H1 (cell line): ENCODE results near the gene DRP2. TPM values are rescaled to one million over a fixed set of nuclear protein-coding genes. Genes with fewer than 3 reads are reported as not detected.

ENCODE experiments used
- CTBP2 ChIP-seq: IDR thresholded peaks from 2 replicates; pipeline ENCODE4 v1.7.0; 2011; ENCODE audit warnings: borderline replicate concordance, mild to moderate bottlenecking, moderate library complexity, mixed read lengths, low read length; ENCODE audit not compliant: insufficient read depth, insufficient read length
- FOSL1 ChIP-seq: IDR thresholded peaks from 2 replicates; pipeline ENCODE4 v1.6.1; 2011; ENCODE audit warnings: mild to moderate bottlenecking, low read depth, low read length, moderate library complexity; ENCODE audit not compliant: insufficient read depth
- JUN ChIP-seq: IDR thresholded peaks from 2 replicates; pipeline ENCODE4 v1.6.1; 2011; ENCODE audit warnings: low read depth, mild to moderate bottlenecking, improper control_type of control experiment, low read length
- JUND ChIP-seq: IDR thresholded peaks from 2 replicates; pipeline ENCODE4 v1.6.1; 2011; ENCODE audit warnings: mild to moderate bottlenecking, improper control_type of control experiment, low read length
- POLR2AphosphoS5 ChIP-seq: IDR thresholded peaks from 2 replicates; pipeline ENCODE4 v1.6.1; 2011; ENCODE audit warnings: low read depth, low read length
- SIX5 ChIP-seq: IDR thresholded peaks from 2 replicates; pipeline ENCODE4 v1.6.1; 2011; ENCODE audit warnings: mild to moderate bottlenecking, low read depth, low read length
- TBP ChIP-seq: IDR thresholded peaks from 2 replicates; pipeline ENCODE4 v1.6.1; 2011; ENCODE audit warnings: low read depth, low read length, improper control_type of control experiment
- TCF12 ChIP-seq: IDR thresholded peaks from 2 replicates; pipeline ENCODE4 v1.6.1; 2011; ENCODE audit warnings: low read depth, mild to moderate bottlenecking, low read length
- polyA plus RNA-seq, 7 experiments: library from polyadenylated mRNA; depleted of rRNA in 3 of 7; stranded (reverse) in 5 of 7; unstranded in 2 of 7; fragments of >200 nt in 5 of 7; fragments of 200-250 nt in 2 of 7; gene quantifications; 1 replicate in 5 of 7; 2 replicates in 1 of 7; 4 replicates in 1 of 7; pipeline versions ENCODE4 v1.2.1 to v1.2.3, GENCODE V29; 2011 to 2013; ENCODE audit warnings: missing spikeins in 2 of 7, mixed read lengths in 2 of 7
- total RNA-seq: library from RNA; stranded (reverse); fragmentation: NEBNext Ultra II Directional; extraction: Animal tissue kit (Norgen Biotek cat#: 25700); gene quantifications from 2 replicates; pipeline ENCODE4 v1.2.1, GENCODE V29; 2021
- TF ChIP-seq, protein P1 (sequence below): fragments of 300-600 bp; sonication (generic); IDR thresholded peaks from 2 replicates; pipeline ENCODE4 v1.7.1; 2012; ENCODE audit warnings: low read length, moderate library complexity, mild to moderate bottlenecking, inconsistent platforms; ENCODE audit not compliant: insufficient replicate concordance

DRP2 gene
- total and polyA plus RNA-seq, 2 of the 8 experiments (the other 6 are each of a cell fraction or from before 2014, with no cell fraction given): 0.18 to 0.20 TPM

- TF ChIP-seq, protein P1, sequence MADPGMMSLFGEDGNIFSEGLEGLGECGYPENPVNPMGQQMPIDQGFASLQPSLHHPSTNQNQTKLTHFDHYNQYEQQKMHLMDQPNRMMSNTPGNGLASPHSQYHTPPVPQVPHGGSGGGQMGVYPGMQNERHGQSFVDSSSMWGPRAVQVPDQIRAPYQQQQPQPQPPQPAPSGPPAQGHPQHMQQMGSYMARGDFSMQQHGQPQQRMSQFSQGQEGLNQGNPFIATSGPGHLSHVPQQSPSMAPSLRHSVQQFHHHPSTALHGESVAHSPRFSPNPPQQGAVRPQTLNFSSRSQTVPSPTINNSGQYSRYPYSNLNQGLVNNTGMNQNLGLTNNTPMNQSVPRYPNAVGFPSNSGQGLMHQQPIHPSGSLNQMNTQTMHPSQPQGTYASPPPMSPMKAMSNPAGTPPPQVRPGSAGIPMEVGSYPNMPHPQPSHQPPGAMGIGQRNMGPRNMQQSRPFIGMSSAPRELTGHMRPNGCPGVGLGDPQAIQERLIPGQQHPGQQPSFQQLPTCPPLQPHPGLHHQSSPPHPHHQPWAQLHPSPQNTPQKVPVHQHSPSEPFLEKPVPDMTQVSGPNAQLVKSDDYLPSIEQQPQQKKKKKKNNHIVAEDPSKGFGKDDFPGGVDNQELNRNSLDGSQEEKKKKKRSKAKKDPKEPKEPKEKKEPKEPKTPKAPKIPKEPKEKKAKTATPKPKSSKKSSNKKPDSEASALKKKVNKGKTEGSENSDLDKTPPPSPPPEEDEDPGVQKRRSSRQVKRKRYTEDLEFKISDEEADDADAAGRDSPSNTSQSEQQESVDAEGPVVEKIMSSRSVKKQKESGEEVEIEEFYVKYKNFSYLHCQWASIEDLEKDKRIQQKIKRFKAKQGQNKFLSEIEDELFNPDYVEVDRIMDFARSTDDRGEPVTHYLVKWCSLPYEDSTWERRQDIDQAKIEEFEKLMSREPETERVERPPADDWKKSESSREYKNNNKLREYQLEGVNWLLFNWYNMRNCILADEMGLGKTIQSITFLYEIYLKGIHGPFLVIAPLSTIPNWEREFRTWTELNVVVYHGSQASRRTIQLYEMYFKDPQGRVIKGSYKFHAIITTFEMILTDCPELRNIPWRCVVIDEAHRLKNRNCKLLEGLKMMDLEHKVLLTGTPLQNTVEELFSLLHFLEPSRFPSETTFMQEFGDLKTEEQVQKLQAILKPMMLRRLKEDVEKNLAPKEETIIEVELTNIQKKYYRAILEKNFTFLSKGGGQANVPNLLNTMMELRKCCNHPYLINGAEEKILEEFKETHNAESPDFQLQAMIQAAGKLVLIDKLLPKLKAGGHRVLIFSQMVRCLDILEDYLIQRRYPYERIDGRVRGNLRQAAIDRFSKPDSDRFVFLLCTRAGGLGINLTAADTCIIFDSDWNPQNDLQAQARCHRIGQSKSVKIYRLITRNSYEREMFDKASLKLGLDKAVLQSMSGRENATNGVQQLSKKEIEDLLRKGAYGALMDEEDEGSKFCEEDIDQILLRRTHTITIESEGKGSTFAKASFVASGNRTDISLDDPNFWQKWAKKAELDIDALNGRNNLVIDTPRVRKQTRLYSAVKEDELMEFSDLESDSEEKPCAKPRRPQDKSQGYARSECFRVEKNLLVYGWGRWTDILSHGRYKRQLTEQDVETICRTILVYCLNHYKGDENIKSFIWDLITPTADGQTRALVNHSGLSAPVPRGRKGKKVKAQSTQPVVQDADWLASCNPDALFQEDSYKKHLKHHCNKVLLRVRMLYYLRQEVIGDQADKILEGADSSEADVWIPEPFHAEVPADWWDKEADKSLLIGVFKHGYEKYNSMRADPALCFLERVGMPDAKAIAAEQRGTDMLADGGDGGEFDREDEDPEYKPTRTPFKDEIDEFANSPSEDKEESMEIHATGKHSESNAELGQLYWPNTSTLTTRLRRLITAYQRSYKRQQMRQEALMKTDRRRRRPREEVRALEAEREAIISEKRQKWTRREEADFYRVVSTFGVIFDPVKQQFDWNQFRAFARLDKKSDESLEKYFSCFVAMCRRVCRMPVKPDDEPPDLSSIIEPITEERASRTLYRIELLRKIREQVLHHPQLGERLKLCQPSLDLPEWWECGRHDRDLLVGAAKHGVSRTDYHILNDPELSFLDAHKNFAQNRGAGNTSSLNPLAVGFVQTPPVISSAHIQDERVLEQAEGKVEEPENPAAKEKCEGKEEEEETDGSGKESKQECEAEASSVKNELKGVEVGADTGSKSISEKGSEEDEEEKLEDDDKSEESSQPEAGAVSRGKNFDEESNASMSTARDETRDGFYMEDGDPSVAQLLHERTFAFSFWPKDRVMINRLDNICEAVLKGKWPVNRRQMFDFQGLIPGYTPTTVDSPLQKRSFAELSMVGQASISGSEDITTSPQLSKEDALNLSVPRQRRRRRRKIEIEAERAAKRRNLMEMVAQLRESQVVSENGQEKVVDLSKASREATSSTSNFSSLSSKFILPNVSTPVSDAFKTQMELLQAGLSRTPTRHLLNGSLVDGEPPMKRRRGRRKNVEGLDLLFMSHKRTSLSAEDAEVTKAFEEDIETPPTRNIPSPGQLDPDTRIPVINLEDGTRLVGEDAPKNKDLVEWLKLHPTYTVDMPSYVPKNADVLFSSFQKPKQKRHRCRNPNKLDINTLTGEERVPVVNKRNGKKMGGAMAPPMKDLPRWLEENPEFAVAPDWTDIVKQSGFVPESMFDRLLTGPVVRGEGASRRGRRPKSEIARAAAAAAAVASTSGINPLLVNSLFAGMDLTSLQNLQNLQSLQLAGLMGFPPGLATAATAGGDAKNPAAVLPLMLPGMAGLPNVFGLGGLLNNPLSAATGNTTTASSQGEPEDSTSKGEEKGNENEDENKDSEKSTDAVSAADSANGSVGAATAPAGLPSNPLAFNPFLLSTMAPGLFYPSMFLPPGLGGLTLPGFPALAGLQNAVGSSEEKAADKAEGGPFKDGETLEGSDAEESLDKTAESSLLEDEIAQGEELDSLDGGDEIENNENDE: no peak
- TF ChIP-seq CTBP2 (no peak), JUN (no peak), SIX5 (no peak), TBP (no peak), TCF12 (no peak), JUND (no peak), FOSL1 (no peak), POLR2AphosphoS5 (no peak)
These were observed 319 bp downstream of the DRP2 start (continued) for GRCh38 chrX:101219864-101220346.
